ENCODE measurements around the gene DENND1A.

The DENND1A gene

DNA sequence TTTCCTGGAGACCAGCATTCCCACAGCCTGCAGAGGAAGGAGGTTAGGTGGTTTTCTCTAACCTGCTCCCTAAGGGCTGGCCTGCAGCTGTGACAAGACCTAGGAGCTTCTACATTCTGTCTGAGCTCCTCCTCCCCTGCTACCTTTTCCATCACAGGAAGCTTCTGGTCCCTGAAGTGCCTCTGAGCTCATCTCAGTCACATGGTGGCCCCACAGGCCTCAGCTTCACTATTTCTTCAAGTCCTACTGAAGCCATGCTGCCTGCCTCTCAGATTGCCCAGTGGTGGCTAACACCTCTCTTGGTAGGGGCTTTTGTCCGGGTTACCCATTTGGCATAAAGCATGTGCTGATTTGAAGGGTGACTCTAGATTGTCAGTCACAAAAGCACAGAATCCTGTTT is 314.5 kb downstream of the DENND1A start:
- no peak for DNase-seq (ENCODE audit: low read depth)

- DNase-seq (ENCODE audit: low read depth), result no peak
Observed at GRCh38 chr9:123614306-123615263, 315.3 kb downstream of the DENND1A start.

- DNase-seq (ENCODE audit: low read depth), result no peak
Observed at GRCh38 chr9:123611226-123611625, 318.7 kb downstream of the DENND1A start.

- DNase-seq (ENCODE audit: low read depth), result no peak
Observed at GRCh38 chr9:123609844-123610243, 320.1 kb downstream of the DENND1A start.

DNA sequence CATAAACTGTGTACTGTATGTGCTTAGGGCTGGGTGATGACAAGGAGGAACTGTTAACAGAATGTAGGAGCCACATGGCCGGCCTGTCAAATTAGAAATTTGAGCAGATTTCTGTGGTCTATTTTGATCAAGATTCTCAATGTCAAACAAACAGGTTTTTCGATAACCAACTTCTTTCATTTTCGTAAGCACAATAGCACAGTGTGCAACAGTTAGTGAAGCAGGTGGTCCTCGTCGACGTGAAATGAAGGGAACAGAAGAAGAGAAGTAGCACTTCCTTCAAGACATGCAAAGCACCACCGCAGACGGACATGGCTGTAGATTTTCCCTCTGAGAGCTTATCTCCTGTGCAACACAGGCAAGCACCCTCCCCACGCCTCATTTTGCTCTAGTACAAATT is 321.8 kb downstream of the DENND1A start:
- no peak for DNase-seq (ENCODE audit: low read depth)

DNA sequence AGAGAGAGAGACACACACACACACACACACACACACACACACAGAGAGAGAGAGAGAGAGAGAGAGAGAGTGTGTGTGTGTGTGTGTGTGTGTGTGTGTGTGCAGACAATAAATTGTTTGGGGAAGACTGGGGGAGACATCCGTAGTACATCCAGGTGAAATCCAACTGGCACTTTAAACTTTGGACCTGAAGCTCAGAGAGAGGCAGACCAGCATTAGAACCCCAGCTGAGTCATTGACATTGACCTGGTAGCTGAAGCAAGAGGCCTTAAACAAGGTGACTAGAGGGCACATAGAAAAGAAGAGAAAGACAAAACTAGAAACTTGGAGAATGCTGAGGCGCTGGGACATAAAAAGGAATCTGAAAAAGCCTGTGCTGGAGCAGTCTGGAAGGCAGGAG is 322.4 kb downstream of the DENND1A start:
- DNase-seq (ENCODE audit: low read depth), result no peak

- DNase-seq (ENCODE audit: low read depth), result no peak
Observed at GRCh38 chr9:123606141-123606540, 323.8 kb downstream of the DENND1A start.

DNA sequence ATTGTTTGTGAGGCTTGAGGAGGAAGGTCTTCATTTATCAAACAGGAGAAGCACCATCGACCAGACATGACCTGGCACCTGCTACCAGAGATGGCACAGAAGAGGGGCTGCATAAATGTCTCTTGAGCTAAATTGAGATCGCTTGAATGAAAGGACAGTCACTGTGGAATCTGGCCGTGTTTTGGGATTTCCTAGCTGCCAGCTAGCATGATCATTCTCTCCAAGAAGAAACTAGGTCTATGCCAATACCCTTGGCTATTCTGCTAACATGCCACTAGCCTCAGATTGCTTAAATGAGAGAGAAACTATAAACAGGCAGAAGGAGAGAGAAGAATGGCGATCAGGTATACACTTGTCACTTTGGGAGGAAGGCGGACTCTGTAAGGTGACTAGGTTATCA is 324.6 kb downstream of the DENND1A start:
- DNase-seq (ENCODE audit: low read depth), result no peak

DNA sequence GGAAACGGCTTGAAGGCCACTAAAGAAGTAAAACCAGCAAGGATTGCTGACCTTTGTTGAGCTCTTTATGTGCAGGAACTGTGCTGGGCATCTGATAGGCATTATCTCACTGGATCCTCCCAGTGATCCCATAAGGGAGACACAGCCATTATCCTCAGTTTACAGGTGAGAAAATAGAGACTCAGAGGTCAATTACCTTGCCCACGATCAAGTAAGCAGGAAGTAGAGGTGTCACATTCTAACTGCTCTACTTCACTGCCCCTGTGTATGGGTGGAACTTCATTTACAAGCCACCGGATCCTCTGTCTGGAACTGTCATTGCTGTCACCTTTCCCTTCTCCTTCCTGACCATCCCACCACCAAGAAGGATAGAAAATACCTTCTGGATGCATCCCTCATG is 325.1 kb downstream of the DENND1A start:
- DNase-seq (ENCODE audit: low read depth), result no peak

GRCh38 chr9:123601828-123602227 is 328.1 kb downstream of the DENND1A start:
- DNase-seq (ENCODE audit: low read depth), result no peak

DNA sequence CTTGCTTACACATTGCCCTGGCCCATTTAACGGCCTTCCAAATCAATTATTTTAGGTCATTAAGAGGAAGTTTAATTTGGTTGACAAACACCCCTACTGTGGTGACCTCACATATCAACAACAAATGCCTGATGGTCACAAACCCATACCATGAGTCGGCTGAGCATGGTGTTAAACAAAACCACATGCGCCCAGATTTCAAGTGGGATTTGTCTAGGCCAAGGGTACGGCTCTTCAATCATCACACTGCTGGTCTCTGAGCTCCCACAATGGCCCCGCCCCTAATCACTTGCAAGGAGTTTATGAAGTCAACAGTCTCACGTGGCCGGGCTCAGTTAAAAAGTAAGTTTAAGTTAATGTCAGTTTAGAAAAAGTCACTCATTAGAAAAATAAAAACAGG is 330.1 kb downstream of the DENND1A start:
- DNase-seq (ENCODE audit: low read depth), result no peak

- no peak for DNase-seq (ENCODE audit: low read depth)
Observed at GRCh38 chr9:123597876-123598556, 331.9 kb downstream of the DENND1A start.

DNA sequence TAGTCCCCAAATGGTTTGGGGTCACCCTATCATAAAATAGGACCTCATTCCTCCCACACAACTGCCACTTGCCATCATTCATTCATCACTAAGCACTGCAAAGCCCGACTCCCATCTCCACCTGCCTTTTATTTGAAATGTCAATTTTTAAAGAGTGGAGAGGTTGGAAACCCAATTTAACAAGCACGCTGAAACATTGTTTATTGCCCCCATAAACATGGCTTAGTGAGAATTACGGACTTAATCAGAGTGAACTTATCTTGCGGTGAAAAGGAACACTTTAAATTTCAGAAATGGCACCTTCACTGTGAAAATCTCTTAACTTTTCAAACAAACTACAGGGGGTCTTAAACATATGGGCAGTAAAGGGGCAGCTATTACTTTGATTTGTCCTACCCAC is 332.9 kb downstream of the DENND1A start:
- DNase-seq (ENCODE audit: low read depth), result no peak

GRCh38 chr9:123591283-123591682 is 338.6 kb downstream of the DENND1A start:
- DNase-seq (ENCODE audit: low read depth), result no peak

DNA sequence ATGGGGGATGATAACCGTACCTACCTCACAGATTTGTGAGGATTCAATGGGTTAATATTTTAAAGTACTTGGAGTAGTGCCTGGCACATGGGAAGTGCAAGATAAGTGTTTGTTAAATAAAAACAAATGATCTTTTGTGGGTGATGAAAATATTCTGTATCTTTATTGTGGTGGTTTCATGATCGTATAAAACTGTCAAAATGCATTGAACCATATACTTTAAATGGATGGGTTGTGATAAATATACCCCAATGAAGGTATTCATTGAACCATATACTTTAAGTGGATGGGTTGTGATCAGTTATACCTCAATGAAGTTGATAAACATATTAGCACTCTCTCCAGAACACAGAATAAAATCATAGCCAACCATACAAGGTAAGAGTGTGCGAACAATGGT is 339.4 kb downstream of the DENND1A start:
- no peak for DNase-seq (ENCODE audit: low read depth)

DNA sequence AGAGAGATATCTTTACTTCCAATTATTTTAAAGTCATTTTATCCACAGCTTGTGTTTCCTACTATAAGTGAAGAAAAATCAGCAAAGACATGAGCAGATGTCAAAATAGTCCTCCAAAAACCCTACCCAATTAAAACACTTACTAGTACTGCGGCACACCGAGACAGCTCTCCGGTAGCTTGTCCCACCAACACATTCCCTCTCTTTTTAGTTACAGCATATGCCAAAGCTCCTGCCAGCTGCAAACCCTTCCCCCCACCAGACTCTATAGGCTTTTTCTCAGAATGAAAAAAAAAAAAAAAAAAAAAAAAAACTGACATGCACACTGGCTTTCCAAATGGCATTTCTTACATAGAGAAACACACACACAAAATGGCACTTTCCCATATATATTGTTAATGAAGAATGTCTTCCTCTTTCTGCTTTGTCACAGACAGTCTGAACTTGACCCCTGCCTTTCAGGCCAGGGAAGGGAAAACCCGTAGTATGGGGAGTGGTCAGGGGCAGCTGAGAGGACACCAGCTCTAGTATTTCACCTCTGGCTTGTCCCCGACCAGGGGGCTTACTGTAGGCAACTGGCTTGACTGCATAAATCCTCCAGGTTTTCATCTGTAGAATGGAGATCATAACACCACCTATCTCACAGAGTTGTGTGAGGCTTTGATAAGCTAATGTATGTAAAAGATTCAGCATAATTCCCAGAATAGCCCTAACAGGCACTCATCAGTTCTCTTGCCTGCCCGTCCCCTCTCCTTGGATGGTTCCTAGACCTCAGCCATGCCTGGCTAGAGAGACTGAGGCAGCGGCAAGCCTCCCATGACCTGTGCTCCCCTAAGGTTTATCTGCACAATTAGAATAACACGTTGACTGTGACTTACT is 340.3 kb downstream of the DENND1A start:
- DNase-seq (ENCODE audit: low read depth), result no peak

DNA sequence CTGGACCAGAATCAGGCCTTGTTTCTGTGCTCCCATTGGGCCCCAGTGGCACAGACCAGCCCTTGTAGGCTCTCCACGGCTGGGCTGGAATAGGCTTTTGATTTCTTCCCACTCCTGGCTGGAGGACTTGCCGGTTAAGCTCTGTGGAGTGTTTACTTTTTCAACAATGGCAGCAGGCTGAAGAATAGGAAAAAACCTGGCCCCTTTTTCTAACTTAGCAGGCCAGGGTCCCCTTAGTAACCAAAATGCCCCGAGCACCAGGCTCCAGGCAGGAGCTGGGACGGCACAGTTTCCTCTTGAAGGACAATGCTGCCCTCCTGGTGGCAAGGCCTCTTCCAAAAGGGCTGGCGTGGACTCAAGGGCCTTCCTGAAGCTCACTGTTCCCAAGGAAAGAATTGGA is 343.7 kb downstream of the DENND1A start:
- DNase-seq (ENCODE audit: low read depth), result no peak

- DNase-seq (ENCODE audit: low read depth), result no peak
Observed at GRCh38 chr9:123584202-123585176, 345.4 kb downstream of the DENND1A start.

GRCh38 chr9:123583646-123584045 is 346.3 kb downstream of the DENND1A start:
- no peak for DNase-seq (ENCODE audit: low read depth)

DNA sequence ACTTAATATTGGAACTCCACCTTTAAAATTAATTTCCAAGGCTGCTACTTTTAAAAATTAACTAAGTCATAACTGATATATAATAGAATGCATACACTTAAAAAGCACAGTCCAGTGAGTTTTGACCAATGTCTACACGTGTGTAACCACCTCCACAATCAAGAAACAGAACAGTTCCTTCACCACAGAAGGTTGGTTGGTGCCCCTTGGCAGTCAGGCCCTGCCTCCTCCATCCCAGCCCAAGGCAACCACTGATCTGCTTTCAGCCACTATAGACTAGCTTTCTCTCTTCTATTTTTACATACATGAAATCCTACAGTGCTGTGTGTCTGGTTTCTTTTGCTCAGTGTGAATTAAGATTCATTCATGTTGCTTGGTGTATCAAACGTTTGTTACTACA is 358.7 kb downstream of the DENND1A start:
- no peak for DNase-seq (ENCODE audit: low read depth)
